NCI-H345 treated with DMSO at 0.1 percent for 48 hours (cell line): ENCODE results near the gene HOXB5.

Experiments used
- DNase-seq: peaks from one replicate; lab custom pipeline; 2025; ENCODE audit not compliant: unreplicated experiment; lab: John Stamatoyannopoulos, UW

Gene HOXB5

GRCh38 chr17:48605409-48605919 is 11.9 kb upstream of the HOXB5 start:
- no peak for DNase-seq

GRCh38 chr17:48604770-48605329 is 11.3 kb upstream of the HOXB5 start, which contains the start of gene HOXB6:
Gene HOXB6, minus strand, starts transcription at chr17:48604986. Its CDS starts 6,836 bp downstream, at chr17:48598150.
- DNase-seq, result no peak

GRCh38 chr17:48603959-48604769 is 10.6 kb upstream of the HOXB5 start:
- DNase-seq, result no peak

GRCh38 chr17:48601539-48602425 is 8.2 kb upstream of the HOXB5 start:
- no peak for DNase-seq

- DNase-seq, result no peak
Observed at GRCh38 chr17:48601207-48601538, 7.6 kb upstream of the HOXB5 start.

GRCh38 chr17:48600244-48601098 is 6.9 kb upstream of the HOXB5 start:
- no peak for DNase-seq

- no peak for DNase-seq
Observed at GRCh38 chr17:48599354-48599753, 5.8 kb upstream of the HOXB5 start.

GRCh38 chr17:48598736-48599135 is 5.2 kb upstream of the HOXB5 start:
- no peak for DNase-seq

GRCh38 chr17:48597778-48598631 is 4.4 kb upstream of the HOXB5 start:
- no peak for DNase-seq

- no peak for DNase-seq
Observed at GRCh38 chr17:48597528-48597777, 3.9 kb upstream of the HOXB5 start.

GRCh38 chr17:48596735-48597527 is 3.4 kb upstream of the HOXB5 start:
- DNase-seq, result no peak

- DNase-seq, result no peak
Observed at GRCh38 chr17:48596000-48596734, 2.6 kb upstream of the HOXB5 start.

- DNase-seq, result no peak
Observed at GRCh38 chr17:48595278-48595999, 1.9 kb upstream of the HOXB5 start.

- DNase-seq, result no peak
Observed at GRCh38 chr17:48594538-48595277, 1.1 kb upstream of the HOXB5 start.

- peak; percentile 95 for DNase-seq
Observed at GRCh38 chr17:48593840-48594537, 410 bp upstream of the HOXB5 start.

- DNase-seq, result no peak
Observed at GRCh38 chr17:48592577-48592976, 1.0 kb downstream of the HOXB5 start.
